Right ventricle myocardium inferior (tissue), 1 donor: ENCODE measurements around the gene ALG2. TPM values are rescaled to one million over a fixed set of nuclear protein-coding genes. Genes with fewer than 3 reads are reported as not detected.
A peak's percentile ranks its signal among the peaks of the same experiment; 100 is the strongest.

ENCODE experiments used
- ATAC-seq: fragments of 200-7000 bp; cut with Tn5 transposase; one replicate; pipeline ENCODE4 v1.9.1; 2020; ENCODE audit warnings: mild to moderate bottlenecking, moderate library complexity
- DNase-seq: peaks from one replicate; pipeline ENCODE4 v3.0.0; 2021; ENCODE audit errors: missing footprints
- intact Hi-C: fragments of 100-400 bp; cut with DNase I; formaldehyde crosslinking; loops from one replicate; pipeline ENCODE4 v1.11.0; 2022
- long read RNA-seq: library from polyadenylated mRNA; unstranded; transcript quantifications from one replicate; pipeline ENCODE4 v2.0.0, GENCODE V29; 2021
- total RNA-seq: library from RNA; stranded (reverse); fragmentation: NEBNext Ultra II Directional; extraction: Animal tissue kit (Norgen Biotek cat#: 25700); gene quantifications from one replicate; pipeline ENCODE4 v1.2.1, GENCODE V29; 2021
- donor health status: DM: no; HTN: yes; CAD: no; lungs with severe emphysema.

ALG2 gene, protein sequence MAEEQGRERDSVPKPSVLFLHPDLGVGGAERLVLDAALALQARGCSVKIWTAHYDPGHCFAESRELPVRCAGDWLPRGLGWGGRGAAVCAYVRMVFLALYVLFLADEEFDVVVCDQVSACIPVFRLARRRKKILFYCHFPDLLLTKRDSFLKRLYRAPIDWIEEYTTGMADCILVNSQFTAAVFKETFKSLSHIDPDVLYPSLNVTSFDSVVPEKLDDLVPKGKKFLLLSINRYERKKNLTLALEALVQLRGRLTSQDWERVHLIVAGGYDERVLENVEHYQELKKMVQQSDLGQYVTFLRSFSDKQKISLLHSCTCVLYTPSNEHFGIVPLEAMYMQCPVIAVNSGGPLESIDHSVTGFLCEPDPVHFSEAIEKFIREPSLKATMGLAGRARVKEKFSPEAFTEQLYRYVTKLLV
- 13.7 TPM for total RNA-seq
- long read RNA-seq, transcript ALG2-203 (2 exons, 1,880 nt), result major isoform, 8 of 9 reads
- long read RNA-seq, partial matches to known transcripts, result 0 of 9 reads
- long read RNA-seq, other reads (novel, unspliced or antisense), result 1 of 9 reads

DNA sequence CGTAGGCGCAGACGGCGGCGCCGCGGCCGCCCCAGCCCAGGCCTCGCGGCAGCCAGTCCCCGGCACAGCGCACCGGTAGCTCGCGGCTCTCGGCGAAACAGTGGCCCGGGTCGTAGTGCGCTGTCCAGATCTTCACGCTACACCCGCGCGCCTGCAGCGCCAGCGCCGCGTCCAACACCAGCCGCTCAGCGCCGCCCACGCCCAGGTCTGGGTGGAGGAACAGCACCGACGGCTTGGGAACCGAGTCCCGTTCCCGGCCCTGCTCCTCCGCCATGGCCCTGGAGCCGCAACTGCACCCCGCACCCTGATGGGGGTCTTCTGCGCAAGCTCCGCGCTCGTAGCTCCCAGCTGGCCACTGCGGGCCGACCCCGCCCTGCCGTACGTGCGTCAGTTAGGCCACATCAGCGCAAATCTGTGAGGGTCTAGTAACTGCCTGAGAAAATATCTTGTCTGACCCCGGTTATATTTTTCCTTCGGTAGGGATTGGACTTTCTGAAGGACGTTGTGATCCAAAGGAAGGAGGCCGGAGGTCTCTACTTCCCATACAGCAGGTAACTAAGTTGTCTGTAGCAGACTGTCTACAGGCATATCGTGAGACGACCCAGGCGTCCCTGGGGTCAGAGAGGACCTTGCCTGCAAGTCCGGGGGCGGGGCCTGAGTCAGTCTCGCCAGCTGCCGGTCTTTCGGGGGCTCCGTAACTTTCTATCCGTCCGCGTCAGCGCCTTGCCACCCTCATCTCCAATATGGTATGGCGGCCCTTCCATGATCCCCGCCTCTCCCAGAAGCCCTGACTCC lies at the start of gene ALG2, which contains the start of gene SEC61B:
Gene ALG2, minus strand, starts transcription at position 322 of the 795 bp plus-strand sequence. Its CDS starts 48 bp downstream, at position 274.
Gene SEC61B, plus strand, starts transcription at position 662 of the 795 bp plus-strand sequence. Its CDS starts 82 bp downstream, at position 744.
- ATAC-seq (peak; percentile 99), DNase-seq (peak; percentile 97)
- intact Hi-C loops, result loop anchor here (2.0 to 10.0 kb wide), 2 partner anchors 37 to 683 kb away; partner anchors contain the start of gene STX17

DNA sequence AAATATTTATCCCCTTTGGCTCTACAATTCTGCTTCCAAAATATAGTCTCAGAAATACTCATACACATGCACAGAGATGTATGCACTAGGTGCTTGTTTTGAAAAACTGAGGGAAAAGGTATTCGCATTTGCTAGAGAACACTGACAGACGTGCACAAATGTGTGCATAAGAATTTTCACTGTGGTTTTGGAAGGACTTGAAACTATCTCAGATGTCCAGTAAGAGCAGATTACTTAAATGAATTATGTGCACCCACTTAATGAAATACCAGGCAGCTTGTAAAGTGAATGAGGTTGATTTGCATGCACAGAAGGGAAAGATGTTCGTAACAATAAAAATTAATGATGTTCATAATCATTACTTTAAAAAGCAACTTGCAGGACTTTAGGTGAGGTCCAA lies 48.7 kb upstream of the ALG2 start:
- intact Hi-C loops, result no loop called here
- ATAC-seq (no peak), DNase-seq (no peak)

DNA sequence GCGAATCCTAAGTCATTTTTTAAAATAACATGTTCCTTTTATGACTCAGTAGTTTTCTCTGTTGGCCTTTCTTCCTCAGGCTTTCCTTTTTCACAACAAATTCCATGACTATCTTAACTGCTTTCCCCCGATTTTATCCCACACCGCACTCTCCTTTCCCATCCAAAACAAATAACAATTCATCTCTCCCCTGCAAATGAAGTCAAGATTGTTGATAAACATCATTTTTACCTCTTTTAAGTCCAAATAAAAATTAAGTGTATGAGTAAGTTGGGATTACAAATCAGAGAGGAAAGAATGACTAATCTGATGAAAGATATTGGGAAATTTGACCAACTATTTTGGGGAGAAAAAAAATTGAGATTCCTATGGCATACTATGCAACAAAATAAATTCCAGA lies 47.7 kb upstream of the ALG2 start:
- no peak for ATAC-seq
- intact Hi-C loops, result no loop called here

DNA sequence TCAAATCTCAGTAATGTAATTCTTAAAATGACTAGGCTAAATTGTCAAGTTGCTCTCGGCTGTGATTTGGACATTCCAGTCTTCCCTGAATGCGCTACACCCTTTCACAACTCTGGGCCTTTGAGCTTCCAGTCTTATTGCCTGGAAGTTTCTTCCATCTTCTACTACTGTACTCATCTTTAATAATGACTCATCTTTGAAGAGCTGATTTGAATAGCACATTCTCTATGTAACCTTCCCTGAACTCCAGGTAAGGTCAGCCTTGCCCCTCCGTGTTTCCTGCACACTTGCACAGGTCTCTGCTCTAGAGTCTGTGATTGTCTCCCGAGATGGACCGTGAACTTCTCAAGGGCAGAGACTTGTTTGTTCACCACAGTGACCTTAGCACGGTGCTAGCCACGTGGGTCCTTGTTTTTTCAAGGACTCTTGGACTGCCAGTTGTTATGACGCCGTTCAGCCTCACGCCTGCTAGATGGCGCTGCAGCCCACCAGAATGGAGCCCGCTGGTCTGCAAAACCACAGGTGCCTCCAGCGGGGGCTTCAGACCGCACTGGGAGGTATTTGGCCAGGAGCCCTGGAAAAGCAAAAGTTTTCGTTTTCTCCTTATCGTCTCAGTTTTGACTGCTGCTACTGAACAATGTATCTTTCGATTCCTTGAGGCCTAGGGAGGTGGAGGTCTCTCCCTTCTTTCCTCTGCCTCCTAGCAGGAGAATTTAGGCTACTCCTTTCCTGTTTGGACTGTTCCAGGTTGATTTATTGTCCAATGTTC lies 44.7 kb upstream of the ALG2 start:
- ATAC-seq (peak; percentile 71), DNase-seq (peak; percentile 78)
- intact Hi-C loops, result no loop called here

More for the DNA sequence above, 47.7 kb upstream of the ALG2 start:
- DNase-seq, result no peak

DNA sequence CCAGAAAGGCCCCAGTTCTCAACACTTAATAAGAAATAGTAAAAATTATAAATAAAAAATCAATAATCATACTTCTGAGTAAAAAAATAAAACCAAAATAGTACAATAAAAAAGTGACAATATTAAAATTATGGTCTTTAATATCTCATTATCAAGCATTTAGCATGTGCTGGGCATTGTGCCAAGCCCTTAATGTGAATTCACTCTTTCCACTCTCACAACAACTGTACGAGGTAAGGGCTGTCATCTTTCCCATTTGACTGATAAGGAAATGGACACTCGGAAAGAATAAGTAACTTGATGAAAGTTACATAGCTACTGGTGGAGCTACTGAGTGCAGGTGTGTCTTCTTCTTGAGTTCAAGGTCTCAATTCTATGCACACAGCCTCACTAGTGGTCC lies 43.9 kb upstream of the ALG2 start:
- ATAC-seq (no peak), DNase-seq (no peak)
- intact Hi-C loops, result no loop called here

DNA sequence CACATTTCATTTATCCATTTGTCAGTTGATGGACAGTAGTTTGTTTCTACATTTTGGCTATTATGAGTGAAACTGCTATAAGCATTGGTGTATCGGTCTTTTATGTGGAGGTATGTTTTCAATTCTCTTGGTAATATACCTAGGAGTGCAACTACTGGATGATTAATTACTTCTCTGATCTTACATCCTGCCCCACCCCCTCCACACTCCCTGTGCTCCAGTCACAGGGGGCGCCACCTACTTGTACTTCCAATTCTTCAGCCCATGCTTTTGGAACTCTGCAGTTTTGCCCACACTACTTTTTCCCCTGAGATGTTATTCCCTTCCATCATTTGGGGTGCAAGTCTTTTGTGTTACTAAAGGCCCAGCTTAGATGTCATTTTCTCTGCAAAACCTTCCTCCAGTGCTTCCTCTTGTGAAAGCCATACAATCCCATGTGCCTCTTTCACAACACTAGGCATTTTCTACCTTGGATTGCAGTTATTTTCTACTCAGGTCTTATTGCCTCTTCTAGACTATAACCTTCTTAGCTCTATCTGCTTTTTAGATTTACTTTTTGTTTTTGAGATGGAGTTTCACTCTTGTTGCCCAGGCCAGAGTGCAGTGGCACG lies 42.4 kb upstream of the ALG2 start:
- DNase-seq, result no peak
- intact Hi-C loops, result no loop called here
- no peak for ATAC-seq

DNA sequence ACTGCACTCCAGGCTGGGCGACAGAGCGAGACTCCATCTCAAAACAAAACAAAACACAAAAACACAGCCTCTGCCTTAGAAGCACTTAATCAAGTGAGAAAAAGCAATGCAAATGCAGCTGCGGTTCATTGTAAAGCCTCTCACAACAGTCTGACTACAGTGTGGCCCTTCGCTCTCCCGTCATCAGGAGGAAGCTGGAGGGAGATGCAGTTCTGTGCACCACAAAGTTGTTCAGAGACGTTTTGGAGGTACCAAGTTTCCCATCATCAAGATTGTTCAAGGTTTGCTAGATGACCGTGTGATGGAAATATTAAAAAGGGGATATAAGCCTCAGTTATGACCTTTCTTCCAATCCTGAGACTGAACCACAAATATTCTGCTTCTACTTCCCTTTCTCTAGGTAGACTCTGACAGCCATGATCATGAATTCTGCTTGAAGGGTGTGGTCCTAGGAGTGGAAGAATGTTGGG lies 41.2 kb upstream of the ALG2 start:
- intact Hi-C loops, result no loop called here
- ATAC-seq (no peak), DNase-seq (no peak)

DNA sequence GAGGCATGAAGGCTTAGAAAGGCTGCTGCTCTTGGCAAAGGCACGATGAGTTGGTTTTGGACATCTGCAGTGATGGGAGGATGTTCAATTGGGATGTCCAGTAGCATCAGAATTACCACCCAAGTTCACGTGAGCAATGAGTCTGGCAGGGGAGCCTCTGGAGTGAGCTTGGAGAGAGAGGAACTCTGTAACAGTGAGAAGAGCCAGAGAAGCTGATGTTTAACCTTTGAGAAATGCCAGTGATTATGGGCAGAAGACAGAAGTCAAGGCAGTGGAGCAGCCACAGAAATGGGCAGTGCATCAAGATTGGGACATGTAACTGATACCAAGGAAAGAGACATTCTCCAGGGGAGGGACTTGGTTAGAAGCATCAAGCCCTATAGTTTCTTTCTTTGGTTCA lies 40.2 kb upstream of the ALG2 start:
- intact Hi-C loops, result no loop called here
- DNase-seq (no peak), ATAC-seq (no peak)

DNA sequence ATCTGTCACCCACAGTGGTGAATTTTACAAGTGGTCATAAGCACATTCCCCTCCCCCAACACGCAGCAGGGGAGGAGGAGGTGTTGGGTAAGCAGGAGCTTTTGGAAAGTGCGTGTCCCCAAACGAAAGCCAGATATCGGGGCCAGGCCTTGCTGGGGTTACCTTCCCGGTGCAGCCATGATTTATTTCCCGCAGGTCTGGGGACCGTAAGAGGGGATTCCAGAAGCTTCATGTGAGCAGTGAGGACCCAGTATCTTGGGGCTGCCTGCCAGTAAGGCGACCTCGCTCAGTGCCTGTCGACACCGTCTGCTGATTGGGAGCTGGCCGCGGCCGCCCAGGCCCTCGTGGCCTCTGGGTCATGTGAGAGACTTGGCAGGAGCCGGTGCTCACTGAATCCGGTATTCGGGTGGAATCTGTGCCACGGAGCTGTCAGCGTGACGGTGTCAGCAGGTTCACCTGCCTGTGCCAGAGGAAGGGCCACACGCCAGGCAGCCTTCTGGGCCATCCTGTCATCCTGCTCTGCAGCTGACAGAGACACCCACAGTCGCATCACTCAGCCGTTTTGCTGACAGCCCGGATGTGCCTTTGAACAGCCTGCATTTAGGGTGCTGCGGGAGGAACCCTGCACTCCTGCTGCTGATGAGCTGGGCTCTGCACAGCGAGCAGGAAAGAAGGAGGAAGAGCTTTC lies 37.6 kb upstream of the ALG2 start:
- ATAC-seq (peak; percentile 95), DNase-seq (peak; percentile 91)
- intact Hi-C loops, result loop anchor here (1.0 to 2.0 kb wide), 2 partner anchors 37 to 562 kb away; partner anchors contain the start of genes NR4A3 and SEC61B

DNA sequence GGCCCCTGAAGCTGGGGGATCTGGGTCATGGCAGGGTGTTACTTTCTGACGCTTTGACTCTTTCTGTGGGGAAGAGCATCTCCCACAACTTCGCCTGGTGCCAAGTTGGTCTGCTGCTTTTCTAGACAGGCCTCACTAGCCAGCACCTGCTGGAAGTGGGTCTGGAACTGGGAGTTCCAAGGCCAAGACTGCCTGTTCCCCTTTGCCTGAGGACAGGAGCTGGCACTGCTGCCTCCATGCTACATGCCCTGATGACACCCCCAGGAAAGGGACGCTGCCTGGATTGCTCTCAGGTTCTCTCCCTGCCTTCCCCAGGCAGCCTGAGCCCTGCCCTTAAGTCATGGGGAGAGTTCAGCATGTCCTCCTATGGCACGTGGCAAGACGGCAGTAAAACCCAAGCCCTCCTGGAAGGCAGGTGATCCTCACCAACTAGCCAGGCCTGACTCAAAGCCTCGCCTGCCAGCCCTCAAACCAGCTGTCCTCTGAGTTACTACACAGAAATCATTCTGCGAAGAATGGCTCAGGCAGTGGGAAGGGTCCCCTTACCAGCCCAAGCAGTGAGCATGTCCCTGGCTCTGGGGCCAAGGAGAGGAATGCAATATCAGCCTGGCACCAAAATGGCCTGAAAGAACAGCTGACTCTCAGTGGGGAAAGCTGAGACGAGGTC lies 36.1 kb upstream of the ALG2 start:
- ATAC-seq, result no peak

DNA sequence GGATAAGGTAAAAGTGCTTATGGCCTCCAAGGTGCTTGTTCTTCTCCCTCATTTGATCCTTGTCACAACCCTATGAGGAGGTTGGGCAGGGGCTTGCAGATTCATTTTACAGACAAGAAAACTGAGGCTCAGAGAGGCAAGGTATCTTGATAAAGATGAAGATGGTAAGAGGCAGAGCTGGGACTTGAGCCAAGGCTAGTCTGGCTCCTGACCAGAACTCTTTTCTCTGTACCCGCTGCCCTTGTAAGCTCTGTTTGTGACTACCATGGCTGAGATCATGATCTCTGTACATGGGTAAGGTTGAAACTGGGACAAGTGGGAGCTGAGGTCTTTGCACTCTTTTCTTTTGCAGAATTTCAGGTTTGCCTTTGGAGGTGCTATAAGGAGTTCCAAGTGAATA lies 33.9 kb upstream of the ALG2 start:
- ATAC-seq (no peak), DNase-seq (no peak)
- intact Hi-C loops, result no loop called here

More for the DNA sequence above, 36.1 kb upstream of the ALG2 start:
- no peak for DNase-seq
- intact Hi-C loops, result loop anchor here (2.0 kb wide), 1 partner anchor 35 kb away; the partner anchor contains the start of gene SEC61B

DNA sequence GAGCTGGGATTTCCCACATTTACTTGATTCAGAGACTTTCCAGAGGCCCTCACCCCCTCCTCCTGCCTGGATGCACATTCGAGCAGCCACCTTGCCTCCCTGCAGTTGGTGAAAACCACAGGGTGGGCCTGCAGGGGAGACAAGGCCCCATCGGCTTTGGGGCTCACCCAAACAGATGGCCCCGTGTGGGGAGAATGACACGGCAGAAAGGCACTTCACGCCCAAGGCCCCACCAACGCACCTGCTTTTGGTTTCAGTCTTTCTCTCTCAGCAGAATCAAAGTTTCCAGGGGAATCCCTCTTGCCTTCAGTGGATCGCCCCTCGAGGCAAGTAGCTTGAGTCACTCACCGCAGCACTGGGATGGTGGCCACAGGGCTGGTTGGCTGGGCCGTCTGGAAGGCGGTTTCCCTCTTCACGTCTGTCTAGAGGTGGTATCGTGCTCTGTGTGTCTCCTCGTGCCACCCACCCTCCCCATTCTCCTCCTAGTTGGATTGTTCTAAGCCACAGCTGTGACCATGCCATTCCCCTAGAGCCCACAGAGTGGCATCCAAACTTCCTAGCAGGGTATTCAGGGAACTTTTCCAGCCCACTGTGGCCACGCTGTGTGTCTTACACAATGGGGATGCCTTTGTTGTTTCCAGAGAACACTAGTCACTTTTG lies 32.2 kb upstream of the ALG2 start:
- intact Hi-C loops, result no loop called here
- DNase-seq, result no peak
- ATAC-seq, result no peak

DNA sequence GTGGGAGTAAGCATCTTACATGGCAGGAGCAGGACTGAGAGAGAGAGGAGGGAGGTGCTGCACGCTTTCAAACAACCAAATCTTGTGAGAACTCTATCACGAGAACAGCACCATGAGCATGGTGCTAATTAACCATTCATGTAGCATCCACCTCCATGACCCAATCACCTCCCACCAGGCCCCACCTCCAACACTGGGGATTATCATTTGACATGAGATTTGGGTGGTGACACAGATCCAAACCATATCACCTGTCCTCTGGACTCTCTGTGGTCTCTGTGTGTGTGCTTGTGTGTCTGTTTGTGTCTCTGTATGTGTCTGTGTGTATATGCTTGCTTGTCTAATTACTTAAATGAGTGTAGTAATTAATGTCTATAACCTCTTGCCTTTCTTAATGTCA lies 31.4 kb upstream of the ALG2 start:
- no peak for DNase-seq
- intact Hi-C loops, result no loop called here

DNA sequence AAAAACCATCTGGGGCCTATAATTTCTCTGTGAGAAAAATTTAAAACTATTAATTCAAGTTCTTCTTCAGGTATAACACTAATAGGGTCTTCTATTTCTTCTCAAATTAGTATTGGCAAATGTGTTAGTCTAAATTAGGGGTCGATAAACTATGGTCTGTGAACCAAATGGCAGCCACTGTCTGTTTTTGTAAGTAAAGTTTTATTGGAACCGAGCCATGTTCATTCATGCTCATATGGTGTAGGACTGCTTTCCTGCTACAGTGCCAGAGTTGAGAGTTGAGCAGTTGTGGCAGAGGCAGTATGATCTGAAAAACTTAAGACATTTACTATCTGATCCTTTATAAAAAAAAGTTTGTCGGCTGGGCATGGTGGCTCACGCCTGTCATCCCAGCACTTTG lies 29.4 kb upstream of the ALG2 start:
- no peak for DNase-seq
- intact Hi-C loops, result no loop called here
- no peak for ATAC-seq

More for the DNA sequence above, 31.4 kb upstream of the ALG2 start:
- no peak for ATAC-seq

DNA sequence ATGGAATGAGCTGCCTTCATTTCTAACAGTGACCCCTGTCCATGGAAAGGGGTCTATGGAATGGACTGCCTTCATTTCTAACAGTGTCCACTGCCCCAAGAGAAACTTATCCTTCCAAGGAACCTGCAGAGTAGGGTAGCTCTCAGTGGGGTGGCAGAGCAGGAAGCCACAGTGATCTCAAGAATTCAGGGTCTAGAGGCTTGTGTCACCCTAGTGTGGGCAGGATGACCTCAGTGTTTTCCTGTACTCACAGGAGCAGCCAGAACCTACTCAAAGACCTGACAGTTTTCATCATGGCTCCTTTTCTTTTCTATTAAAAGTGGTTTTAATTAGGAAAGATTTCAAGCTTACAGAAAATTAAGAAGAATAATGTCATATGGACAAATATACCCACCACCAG lies 27.9 kb upstream of the ALG2 start:
- DNase-seq, result no peak
- no peak for ATAC-seq
- intact Hi-C loops, result no loop called here

DNA sequence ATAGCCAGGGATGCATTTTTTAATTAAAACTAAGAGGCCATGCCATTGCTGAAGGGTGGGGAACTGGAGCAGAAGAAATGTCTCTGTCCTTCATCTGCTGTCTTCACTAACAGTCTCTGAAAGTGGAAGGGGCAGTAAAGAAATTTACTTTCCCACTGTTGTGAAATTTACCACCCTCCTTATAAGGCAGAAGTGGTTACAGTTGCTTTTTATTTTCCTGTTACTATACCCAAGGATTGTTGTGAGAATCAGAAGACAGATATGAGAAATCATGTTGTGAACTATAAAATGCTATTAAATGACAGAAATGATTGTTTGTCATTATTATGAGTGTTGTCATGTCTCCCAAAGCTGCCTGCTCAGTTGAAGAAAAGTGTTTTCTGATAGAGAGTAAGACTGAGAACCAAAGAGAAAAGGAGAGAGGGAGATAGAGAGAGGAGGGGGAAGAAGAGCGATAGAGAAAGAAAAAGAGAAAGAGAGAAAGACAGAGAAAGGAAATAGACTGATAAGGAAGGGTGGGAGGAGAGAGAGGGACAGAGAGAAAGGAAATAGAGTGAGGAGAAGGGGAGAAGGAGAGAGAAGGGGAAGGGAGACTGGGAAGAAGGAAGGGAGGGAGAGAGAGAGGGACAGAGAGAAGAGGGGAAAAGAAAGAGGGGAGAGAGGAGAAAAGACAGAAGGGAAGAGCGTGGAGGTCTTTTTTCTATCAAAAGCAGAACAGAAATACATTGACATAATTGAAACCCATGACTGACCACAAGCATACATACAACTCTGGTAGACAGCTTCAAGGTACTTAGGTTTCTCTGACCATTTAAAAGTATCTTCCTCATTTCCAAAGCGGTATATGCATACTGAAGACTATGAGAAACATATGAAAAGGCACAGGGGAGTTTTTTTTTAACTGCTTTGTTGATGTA lies 22.9 kb upstream of the ALG2 start:
- DNase-seq (no peak), ATAC-seq (no peak)
- intact Hi-C loops, result no loop called here
